ENCODE results near the gene HID1. TPM values are rescaled to one million over a fixed set of nuclear protein-coding genes. Genes with fewer than 3 reads are reported as not detected.
"Not testable (repeated sequence)": the region's sequence is repeated elsewhere in the genome, so short reads cannot be mapped to it uniquely, and the experiment has no call there.

Gene HID1
- total RNA-seq, 1 experiment from 2014 or later, result 43.8 TPM

DNA sequence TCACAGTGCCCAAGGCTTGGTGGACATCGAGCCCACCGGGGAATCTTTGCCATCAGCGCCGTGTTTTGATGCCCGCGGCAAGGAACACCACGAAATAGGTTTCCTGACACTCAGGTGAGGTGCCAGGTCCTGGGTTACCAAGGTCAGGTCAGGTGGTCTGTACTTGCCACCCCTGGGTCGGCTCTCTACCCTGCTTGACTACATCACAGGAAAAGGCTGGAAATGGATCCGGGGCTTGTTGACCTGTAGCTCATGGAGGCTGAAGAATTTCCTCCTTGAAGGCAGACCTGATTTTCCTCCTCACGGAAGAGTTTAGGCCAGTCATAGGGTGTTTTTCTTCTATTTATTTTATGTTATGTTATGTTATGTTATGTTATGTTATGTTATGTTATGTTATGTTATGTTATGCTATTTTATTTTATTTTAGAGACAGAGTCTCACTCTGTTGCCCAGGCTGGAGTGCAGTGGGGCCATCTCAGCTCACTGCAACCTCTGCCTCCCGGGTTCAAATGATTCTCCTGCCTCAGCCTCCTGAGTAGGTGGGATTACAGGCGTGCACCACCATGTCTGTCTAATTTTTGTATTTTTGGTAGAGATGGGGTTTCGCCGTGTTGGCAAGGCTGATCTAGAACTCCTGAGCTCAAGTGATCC, 10.2 kb upstream of the HID1 start:
- H3K36me3 ChIP-seq (ENCODE audit: control insufficient read depth in 1 of 2, insufficient read depth in 2 of 2, low read length in 2 of 2); H2AFZ ChIP-seq (ENCODE audit: low read depth, low read length, poor library complexity, severe bottlenecking); H3K79me2 ChIP-seq (ENCODE audit: insufficient read depth, low read length); H3K9me3 ChIP-seq (ENCODE audit: control insufficient read depth in 1 of 2, insufficient read depth in 1 of 2, low read depth in 1 of 2, low read length in 2 of 2); DNase-seq (ENCODE audit: low read depth, low spot score); H4K20me1 ChIP-seq (ENCODE audit: insufficient read depth); intact Hi-C loops (cut with micrococcal nuclease); H3K27me3 ChIP-seq (ENCODE audit: insufficient read depth, low read length); H3K9me2 ChIP-seq (ENCODE audit: insufficient read depth): not testable (repeated sequence)
- TF ChIP-seq ZFX (IDR thresholded peaks at IDR 0.05), result 0 out of 2 replicates have a peak, but pooled peaks have one; percentile 7
- Histone ChIP-seq H3K9ac (ENCODE audit: low read length) (peak overlapping the region; percentile 78), H3K4me2 (ENCODE audit: low read length) (peak overlapping the region; percentile 93), H3K27ac (ENCODE audit: low read depth, low read length) (peak overlapping the region; percentile 76), H3K4me3 (replicated peaks in 1 of 2; ENCODE audit: low read depth in 1 of 2, low read length in 2 of 2) (peak overlapping the region; percentile 57 to 78), H3K4me1 (ENCODE audit: control insufficient read depth in 1 of 2, insufficient read depth in 2 of 2, low read length in 2 of 2) (peaks cover 14 to 30% of the 10 kb centered on the region in 2 experiments)
- BruUV-seq (replicated peaks), result TSS peak; percentile 82
- peak; percentile 7 for ATAC-seq
- CTCF ChIA-PET, result interaction anchor here (1.1 to 1.9 kb wide), 3 partner anchors 10 to 24 kb away, joined by 3 to 8 read pairs (median 3); partner anchors contain the start of gene HID1
- POLR2A ChIA-PET, result interaction anchor here (0.6 to 2.5 kb wide), 6 partner anchors 10 to 1406 kb away, joined by 3 to 11 read pairs (median 4); partner anchors contain the start of genes HID1, MRPL58 and NUP85
- RAD21 ChIA-PET (ENCODE audit: low non-redundant PET in 1 of 2, low total read pairs in 2 of 2, uncharacterized antibody in 2 of 2, unreplicated experiment in 2 of 2), result interaction anchor here in 1 of 2 experiments (0.7 kb wide), 1 partner anchor 618 kb away, joined by 4 read pairs; no protein-coding TSS in a partner anchor

GRCh38 chr17:74981979-74982662, 9.6 kb upstream of the HID1 start:
- ChIA-PET POLR2A (interaction anchor here (1.4 to 2.5 kb wide), 3 partner anchors 9 to 53 kb away, joined by 3 to 11 read pairs (median 10); partner anchors contain the start of genes HID1 and MRPL58), RAD21 (ENCODE audit: low non-redundant PET in 1 of 2, low total read pairs in 2 of 2, uncharacterized antibody in 2 of 2, unreplicated experiment in 2 of 2) (no interaction called here), CTCF (interaction anchor here (1.1 to 1.9 kb wide), 3 partner anchors 10 to 24 kb away, joined by 3 to 8 read pairs (median 3); partner anchors contain the start of gene HID1)
- Histone ChIP-seq H4K20me1 (ENCODE audit: insufficient read depth) (no peaks in the 10 kb centered on the region), H3K9ac (ENCODE audit: low read length) (peak overlapping the region; percentile 78), H2AFZ (ENCODE audit: low read depth, low read length, poor library complexity, severe bottlenecking) (no peak overlapping the region), H3K27me3 (ENCODE audit: insufficient read depth, low read length) (no peaks in the 10 kb centered on the region), H3K36me3 (ENCODE audit: control insufficient read depth in 1 of 2, insufficient read depth in 2 of 2, low read length in 2 of 2) (no peaks in the 10 kb centered on the region), H3K79me2 (ENCODE audit: insufficient read depth, low read length) (no peaks in the 10 kb centered on the region), H3K9me3 (ENCODE audit: control insufficient read depth in 1 of 2, insufficient read depth in 1 of 2, low read depth in 1 of 2, low read length in 2 of 2) (no peaks in the 10 kb centered on the region), H3K4me2 (ENCODE audit: low read length) (peak overlapping the region; percentile 93), H3K4me1 (ENCODE audit: control insufficient read depth in 1 of 2, insufficient read depth in 2 of 2, low read length in 2 of 2) (peaks cover 13 to 28% of the 10 kb centered on the region in 2 experiments), H3K27ac (ENCODE audit: low read depth, low read length) (peak overlapping the region; percentile 76), H3K4me3 (replicated peaks in 1 of 2; ENCODE audit: low read depth in 1 of 2, low read length in 2 of 2) (peak overlapping the region; percentile 57 to 78), H3K9me2 (ENCODE audit: insufficient read depth) (no peaks in the 10 kb centered on the region)
- ATAC-seq (peak; percentile 96), DNase-seq (ENCODE audit: low read depth, low spot score) (peak; percentile 57)
- intact Hi-C loops (cut with micrococcal nuclease), result no loop called here
- no TSS peak for BruUV-seq (replicated peaks)
- TF ChIP-seq FOSL1 (IDR thresholded peaks at IDR 0.05; ENCODE audit: low read depth), result no peak
- TF ChIP-seq JUND (IDR thresholded peaks at IDR 0.05), result no peak
- no peak for TF ChIP-seq ELF1 (IDR thresholded peaks at IDR 0.05; ENCODE audit: borderline replicate concordance, low read depth)
- TF ChIP-seq, protein P1, sequence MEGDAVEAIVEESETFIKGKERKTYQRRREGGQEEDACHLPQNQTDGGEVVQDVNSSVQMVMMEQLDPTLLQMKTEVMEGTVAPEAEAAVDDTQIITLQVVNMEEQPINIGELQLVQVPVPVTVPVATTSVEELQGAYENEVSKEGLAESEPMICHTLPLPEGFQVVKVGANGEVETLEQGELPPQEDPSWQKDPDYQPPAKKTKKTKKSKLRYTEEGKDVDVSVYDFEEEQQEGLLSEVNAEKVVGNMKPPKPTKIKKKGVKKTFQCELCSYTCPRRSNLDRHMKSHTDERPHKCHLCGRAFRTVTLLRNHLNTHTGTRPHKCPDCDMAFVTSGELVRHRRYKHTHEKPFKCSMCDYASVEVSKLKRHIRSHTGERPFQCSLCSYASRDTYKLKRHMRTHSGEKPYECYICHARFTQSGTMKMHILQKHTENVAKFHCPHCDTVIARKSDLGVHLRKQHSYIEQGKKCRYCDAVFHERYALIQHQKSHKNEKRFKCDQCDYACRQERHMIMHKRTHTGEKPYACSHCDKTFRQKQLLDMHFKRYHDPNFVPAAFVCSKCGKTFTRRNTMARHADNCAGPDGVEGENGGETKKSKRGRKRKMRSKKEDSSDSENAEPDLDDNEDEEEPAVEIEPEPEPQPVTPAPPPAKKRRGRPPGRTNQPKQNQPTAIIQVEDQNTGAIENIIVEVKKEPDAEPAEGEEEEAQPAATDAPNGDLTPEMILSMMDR (IDR thresholded peaks at IDR 0.05 in 2 of 3, conservative IDR thresholded peaks at IDR 0.05 in 1 of 3; ENCODE audit: borderline replicate concordance in 1 of 3, insufficient read depth in 1 of 3, low read depth in 2 of 3, low read length in 2 of 3), result 0 out of 6 replicates have a peak, but pooled peaks of 1 of the 3 experiments have one; percentile 15
- no peak for TF ChIP-seq CBX3 (IDR thresholded peaks at IDR 0.05; ENCODE audit: low read depth)
- TF ChIP-seq, protein P2, sequence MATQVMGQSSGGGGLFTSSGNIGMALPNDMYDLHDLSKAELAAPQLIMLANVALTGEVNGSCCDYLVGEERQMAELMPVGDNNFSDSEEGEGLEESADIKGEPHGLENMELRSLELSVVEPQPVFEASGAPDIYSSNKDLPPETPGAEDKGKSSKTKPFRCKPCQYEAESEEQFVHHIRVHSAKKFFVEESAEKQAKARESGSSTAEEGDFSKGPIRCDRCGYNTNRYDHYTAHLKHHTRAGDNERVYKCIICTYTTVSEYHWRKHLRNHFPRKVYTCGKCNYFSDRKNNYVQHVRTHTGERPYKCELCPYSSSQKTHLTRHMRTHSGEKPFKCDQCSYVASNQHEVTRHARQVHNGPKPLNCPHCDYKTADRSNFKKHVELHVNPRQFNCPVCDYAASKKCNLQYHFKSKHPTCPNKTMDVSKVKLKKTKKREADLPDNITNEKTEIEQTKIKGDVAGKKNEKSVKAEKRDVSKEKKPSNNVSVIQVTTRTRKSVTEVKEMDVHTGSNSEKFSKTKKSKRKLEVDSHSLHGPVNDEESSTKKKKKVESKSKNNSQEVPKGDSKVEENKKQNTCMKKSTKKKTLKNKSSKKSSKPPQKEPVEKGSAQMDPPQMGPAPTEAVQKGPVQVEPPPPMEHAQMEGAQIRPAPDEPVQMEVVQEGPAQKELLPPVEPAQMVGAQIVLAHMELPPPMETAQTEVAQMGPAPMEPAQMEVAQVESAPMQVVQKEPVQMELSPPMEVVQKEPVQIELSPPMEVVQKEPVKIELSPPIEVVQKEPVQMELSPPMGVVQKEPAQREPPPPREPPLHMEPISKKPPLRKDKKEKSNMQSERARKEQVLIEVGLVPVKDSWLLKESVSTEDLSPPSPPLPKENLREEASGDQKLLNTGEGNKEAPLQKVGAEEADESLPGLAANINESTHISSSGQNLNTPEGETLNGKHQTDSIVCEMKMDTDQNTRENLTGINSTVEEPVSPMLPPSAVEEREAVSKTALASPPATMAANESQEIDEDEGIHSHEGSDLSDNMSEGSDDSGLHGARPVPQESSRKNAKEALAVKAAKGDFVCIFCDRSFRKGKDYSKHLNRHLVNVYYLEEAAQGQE (IDR thresholded peaks at IDR 0.05; ENCODE audit: low read depth), result no peak
- peak; percentile 96 for TF ChIP-seq POLR2A (IDR thresholded peaks at IDR 0.05; ENCODE audit: borderline replicate concordance, extremely low read depth, insufficient read depth, insufficient read length)
- no peak for TF ChIP-seq ATF3 (IDR thresholded peaks at IDR 0.05)
- peak; percentile 45 for TF ChIP-seq TCF7L2 (IDR thresholded peaks at IDR 0.05; ENCODE audit: borderline replicate concordance, extremely low read depth, insufficient read depth, insufficient read length)
- TF ChIP-seq SP1 (IDR thresholded peaks at IDR 0.05; ENCODE audit: low read depth), result peak; percentile 32; the same call in 1 of the 2 replicates
